ENCODE data around the gene TEX29. TPM values are rescaled to one million over a fixed set of nuclear protein-coding genes. Genes with fewer than 3 reads are reported as not detected.
A peak's percentile ranks its signal among the peaks of the same experiment; 100 is the strongest.

TEX29 gene
- total and polyA plus RNA-seq, 5 experiments from 2014 or later: 0.96 to 0.99 TPM; not detected in 3

- H3K4me3 Mint-ChIP-seq: peak overlapping the region; percentile 48 to 86 (median 74)
- no peaks in the 10 kb centered on the region for H3K9me3 Mint-ChIP-seq
- no peaks in the 10 kb centered on the region for H3K36me3 Mint-ChIP-seq
- H3K4me1 Mint-ChIP-seq: peaks cover 17 to 52% (median 34%) of the 10 kb centered on the region in 4 donors
- ATAC-seq (peak; percentile 75 to 78), DNase-seq (peak in 7 of 10 donors; percentile 7 to 53 (median 30))
- H3K27ac Mint-ChIP-seq: peak overlapping the region; percentile 30 to 95 (median 64)
- H3K27me3 Mint-ChIP-seq: peaks cover 0 to 3% (median 0%) of the 10 kb centered on the region in 5 donors
- POLR2A ChIA-PET: no interaction called here
Measured at GRCh38 chr13:111388851-111389500, 68.5 kb downstream of the TEX29 start.

DNA sequence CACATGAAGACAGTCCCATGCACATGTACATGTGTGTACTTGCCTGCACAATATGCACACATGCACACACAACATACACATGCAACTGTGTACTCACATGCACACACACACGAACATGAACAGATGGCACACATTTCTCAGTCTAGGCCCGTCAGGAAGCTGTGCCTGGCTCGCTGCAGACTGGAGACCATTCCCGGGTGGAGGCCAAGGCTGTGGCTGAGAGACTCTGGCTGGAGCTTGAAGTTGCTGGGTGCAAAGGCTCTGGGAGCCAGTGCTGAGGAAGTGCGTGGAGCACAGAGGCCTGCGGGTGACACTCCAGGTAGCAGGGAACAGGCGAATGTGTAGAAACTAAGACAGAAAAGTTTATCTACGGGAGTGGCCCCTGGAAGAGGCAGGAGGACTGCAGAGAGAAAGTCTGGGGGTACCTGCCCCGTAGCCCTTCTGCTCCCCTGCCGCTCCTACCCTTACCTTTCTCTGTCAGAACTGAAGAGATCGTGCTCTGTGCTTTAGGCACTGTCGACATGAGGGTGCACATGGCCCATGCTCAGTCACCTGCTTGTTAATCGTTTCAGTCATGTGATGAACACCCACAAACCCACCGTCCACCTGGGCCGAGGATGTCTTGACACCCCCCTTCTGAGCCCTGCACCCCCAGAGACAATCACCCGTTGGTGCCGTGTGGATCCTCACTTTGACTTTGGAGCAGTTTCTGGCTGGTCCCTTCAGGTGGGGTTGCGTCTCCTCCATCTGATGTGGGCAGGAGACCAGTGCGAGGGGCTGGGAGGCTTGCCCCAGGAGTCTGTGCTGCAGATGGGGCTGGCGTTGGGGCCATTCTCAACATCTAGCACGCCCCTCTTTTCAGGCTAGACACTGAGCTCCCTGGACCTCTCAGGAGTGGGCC lies 69.4 kb downstream of the TEX29 start:
- no peak for DNase-seq
- Mint-ChIP-seq H3K36me3 (no peaks in the 10 kb centered on the region), H3K27ac (peak overlapping the region in 7 of 10 donors; percentile 27 to 95 (median 65)), H3K27me3 (peaks cover 0 to 3% (median 0%) of the 10 kb centered on the region in 5 donors), H3K9me3 (no peaks in the 10 kb centered on the region), H3K4me1 (peaks cover 9 to 43% (median 25%) of the 10 kb centered on the region in 4 donors), H3K4me3 (peak overlapping the region in 8 of 10 donors; percentile 22 to 81 (median 72))
- no peak for ATAC-seq
- POLR2A ChIA-PET: no interaction called here

DNA sequence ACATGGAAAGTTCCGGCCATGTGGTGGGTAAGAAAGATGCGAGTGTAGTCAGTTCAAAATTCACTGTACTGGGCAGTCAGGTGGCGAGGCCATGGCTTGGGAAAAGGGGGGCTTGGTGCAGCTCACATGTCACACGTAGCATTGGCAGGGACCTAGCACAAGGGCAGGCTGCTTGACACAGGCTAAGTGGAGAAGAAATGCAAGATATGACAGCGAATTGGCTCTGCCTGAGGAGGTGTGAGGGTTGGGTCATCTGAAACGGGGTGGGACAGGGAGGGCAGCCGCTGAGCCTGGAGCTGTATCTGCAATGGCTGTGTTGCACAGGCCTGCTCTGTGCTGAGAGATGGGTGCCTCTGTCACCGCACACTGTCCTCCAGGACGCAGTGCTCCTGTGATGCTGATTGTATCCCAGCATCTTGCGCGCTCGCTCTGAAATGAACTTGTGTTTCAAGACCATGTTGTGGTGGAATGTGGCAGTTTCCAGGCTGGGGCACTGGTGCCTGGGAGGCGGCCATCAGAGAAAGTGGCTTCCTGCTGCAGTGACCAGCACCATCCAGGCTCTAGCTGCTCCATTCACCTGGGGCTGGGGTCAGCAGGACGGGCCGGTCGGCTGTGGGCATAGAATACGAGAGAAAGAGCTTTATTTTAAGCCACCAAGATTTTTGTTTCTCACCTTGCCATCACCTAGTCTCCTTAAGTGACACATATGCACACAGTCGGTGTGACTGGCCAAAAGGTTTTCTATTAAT lies 70.3 kb downstream of the TEX29 start:
- POLR2A ChIA-PET: no interaction called here
- peak overlapping the region in 1 of 10 donors; percentile 26 for H3K4me3 Mint-ChIP-seq
- peaks cover 8 to 35% (median 17%) of the 10 kb centered on the region in 4 donors for H3K4me1 Mint-ChIP-seq
- DNase-seq (no peak), ATAC-seq (no peak)
- no peaks in the 10 kb centered on the region for H3K9me3 Mint-ChIP-seq
- H3K36me3 Mint-ChIP-seq: no peaks in the 10 kb centered on the region
- H3K27ac Mint-ChIP-seq: peak overlapping the region in 1 of 10 donors; percentile 26
- peaks cover 0 to 3% (median 0%) of the 10 kb centered on the region in 5 donors for H3K27me3 Mint-ChIP-seq

GRCh38 chr13:111392486-111392885 lies 72.0 kb downstream of the TEX29 start:
- H3K9me3 Mint-ChIP-seq: no peaks in the 10 kb centered on the region
- H3K27ac Mint-ChIP-seq: no peak overlapping the region
- H3K27me3 Mint-ChIP-seq: peaks cover 0 to 3% (median 0%) of the 10 kb centered on the region in 5 donors
- no peak overlapping the region for H3K4me3 Mint-ChIP-seq
- peaks cover 8 to 29% (median 15%) of the 10 kb centered on the region in 4 donors for H3K4me1 Mint-ChIP-seq
- H3K36me3 Mint-ChIP-seq: no peaks in the 10 kb centered on the region
- DNase-seq: no peak
- POLR2A ChIA-PET: no interaction called here
- ATAC-seq: no peak

DNA sequence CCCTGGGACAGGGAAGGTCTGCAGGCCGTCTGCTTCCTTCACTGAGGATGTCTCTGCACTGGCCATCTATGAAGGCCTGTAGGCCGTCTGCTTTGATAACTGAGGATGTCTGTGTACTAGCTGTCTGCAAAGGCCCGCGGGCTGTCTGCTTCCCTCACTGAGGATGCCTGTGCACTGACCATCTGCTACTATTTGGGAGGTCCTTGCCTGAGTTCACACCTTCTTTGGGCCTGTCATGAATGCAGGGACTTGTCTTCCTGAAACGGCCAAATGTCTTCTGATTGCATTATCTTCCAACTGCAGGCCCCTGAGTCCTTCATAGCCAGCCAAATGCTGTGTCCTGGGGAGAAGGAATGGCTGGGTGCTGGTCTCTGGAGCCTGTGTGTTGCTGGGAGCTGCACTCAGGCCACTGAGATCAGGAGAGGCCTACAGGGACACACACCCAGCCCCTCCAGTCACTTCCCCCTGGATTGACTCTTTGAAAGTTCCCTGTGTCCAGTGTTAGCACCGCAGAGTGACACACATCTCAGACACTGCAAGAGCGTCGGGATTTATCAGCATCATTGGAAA lies 72.9 kb downstream of the TEX29 start:
- DNase-seq (peak in 1 of 10 donors; percentile 14), ATAC-seq (no peak)
- no peaks in the 10 kb centered on the region for H3K36me3 Mint-ChIP-seq
- H3K27ac Mint-ChIP-seq: peak overlapping the region in 1 of 10 donors; percentile 35
- H3K27me3 Mint-ChIP-seq: peaks cover 0 to 3% (median 0%) of the 10 kb centered on the region in 5 donors
- peaks cover 8 to 21% (median 14%) of the 10 kb centered on the region in 4 donors for H3K4me1 Mint-ChIP-seq
- H3K4me3 Mint-ChIP-seq: no peak overlapping the region
- POLR2A ChIA-PET: no interaction called here
- no peaks in the 10 kb centered on the region for H3K9me3 Mint-ChIP-seq

Other genes with a start within 250 kb of the TEX29 start
- 10 to 100 TPM; 90.2 to 93.0 TPM for gene ARHGEF7, start 205.3 kb upstream of the TEX29 start, total RNA-seq
- 10 to 100 TPM in 1 of 3 donors, 1 to 10 TPM in 2; 6.2 to 13.2 (median 9.6) TPM for gene ARHGEF7, start 205.3 kb upstream of the TEX29 start, polyA plus RNA-seq

Data from naive thymus-derived CD8-positive, alpha-beta T cell (primary cell).